GM19438 (cell line): ENCODE measurements around the gene FARP1.
A peak's percentile ranks its signal among the peaks of the same experiment; 100 is the strongest.
"Not testable (repeated sequence)": the region's sequence is repeated elsewhere in the genome, so short reads cannot be mapped to it uniquely, and the experiment has no call there.

Source experiments
- ATAC-seq: cut with Tn5 transposase; IDR thresholded peaks from one replicate; pipeline ENCODE4 v1.9.1; 2021; ENCODE audit warnings: low read depth; ENCODE audit not compliant: unreplicated experiment

FARP1 gene

DNA sequence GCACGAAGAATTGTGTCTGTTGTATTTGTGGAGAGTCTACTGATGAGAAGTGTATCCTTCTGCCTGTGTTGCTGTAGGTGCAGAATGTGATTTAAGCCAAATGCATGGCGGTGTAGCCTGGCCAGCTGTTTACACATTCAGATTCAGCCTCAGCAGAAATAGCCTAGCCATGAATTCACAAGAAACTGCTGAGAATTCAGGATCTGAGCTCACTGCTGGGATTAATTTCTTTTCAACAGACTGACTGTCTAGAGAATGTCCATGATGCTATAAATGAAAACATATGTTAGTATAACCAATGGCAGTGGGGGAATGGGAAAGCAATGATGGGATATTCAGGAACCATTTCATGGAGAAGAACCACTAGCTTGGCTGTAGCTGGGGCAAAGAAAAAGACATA, 111.6 kb downstream of the FARP1 start:
- ATAC-seq: no peak

DNA sequence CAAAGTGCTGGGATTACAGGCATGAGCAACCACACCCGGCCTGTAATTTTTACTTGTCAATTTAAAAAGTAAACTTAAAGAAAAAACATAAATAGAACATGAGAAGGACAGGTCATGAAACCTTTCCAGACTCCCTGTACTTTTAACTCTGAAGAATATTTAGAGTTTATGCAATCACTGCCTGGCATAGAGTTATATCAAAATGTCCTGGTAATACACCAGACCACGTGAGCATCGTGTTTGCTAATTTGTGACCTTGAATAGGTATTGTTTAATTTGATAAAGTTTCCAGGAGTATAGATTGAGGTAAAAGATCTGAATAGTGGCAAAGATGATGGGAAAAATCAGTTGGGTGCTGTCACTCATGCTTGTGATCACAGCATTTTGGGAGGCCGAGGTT, 115.3 kb downstream of the FARP1 start:
- ATAC-seq: no peak

DNA sequence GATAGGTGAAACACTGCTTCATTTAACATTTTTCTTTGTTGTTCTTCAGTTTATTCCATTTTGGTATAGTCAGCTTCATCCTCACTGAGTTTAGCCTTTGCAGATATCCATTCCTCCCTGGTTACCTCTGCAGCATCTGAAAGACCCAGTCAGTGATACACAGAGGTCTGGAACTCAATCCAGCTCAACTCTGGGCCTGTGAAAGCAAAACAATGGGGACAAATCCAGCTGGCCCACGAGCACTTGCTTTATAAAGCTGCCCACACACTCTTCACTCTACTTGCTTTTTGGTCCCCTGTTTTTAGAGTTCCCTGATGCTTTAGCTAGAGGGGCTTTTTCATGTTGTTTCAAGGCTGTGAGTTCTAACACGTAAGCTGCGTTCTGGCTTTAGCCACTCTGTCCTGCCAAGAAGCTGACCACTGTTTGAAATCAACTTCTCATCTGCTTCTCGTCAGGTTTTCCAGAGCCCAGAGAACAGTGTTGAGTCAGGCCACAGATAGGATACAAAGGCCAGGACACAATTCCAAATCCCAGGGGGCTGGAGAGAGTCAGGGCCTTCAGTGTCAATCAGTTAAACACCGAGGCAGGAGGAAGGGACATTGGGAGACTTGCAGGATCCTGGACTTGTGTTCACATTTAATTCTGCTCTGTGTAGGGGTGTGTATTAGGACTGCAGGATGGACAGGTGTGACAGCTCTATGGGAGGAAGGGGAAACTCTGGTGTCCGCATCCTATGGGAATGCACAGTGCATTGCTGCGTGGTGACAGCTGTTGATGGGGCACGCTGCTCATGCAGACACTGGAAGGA, 117.7 kb downstream of the FARP1 start:
- ATAC-seq: no peak

DNA sequence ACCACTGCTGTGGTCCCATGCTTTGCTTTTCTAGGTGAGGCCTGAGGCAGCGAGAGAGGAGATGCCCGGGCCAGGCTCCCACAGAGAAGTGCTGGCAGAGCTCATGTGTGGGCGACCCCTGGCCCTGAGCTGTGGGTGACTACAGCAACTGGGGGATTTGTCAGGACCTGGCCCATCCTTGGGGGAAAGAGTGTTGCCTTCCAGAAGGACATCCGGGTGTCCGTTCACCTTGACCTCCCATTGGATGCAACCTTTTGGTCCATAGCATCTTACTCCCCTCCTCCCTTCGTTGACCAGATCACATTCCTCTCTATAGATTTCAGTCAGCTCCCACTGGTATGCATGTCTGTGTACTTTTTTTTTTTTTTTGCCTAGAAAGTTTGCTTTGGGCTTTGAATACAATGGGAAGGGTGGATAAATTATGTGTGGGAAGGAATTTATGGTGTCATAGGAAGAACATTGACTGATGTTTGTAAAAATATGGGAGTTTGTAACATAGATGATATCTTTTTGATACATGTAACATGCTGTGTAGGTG, 118.3 kb downstream of the FARP1 start:
- no peak for ATAC-seq

DNA sequence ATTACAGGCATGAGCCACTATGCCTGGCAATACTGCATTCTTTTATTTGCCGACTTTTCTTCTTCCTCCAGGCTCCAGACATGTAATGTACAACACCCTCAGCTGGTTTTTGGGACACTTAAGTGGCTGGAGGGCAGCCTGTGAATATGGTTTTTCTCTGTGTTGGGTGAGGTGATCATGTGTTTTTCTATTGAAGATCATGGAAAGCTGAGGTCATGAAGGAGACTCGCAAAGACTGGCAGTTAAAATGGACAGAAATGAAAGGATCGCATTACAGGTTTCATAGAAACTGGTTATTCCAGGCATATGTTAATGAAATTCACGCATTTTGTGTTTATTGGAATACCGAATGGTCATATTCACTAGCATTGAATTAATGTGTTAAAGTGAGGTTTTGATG, 119.4 kb downstream of the FARP1 start:
- ATAC-seq: no peak

DNA sequence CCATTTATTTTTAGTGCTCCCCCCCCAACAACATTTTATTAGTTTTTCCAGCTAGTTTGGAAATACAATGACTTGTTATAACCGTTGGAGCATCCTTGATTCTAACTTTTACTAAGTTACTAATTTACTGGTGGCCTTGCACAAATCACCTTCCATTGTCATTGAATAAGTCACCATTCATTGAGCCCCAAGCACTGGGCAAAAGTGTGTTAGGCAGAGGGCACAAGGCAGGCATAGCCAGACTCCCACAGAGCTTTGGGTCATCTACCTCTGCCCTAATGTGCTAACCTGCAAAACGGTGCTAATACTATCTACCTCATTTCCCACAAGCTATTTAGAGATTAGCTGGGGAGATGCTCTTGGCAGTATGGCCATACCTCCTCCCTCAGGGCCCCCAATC, 120.9 kb downstream of the FARP1 start:
- no peak for ATAC-seq

DNA sequence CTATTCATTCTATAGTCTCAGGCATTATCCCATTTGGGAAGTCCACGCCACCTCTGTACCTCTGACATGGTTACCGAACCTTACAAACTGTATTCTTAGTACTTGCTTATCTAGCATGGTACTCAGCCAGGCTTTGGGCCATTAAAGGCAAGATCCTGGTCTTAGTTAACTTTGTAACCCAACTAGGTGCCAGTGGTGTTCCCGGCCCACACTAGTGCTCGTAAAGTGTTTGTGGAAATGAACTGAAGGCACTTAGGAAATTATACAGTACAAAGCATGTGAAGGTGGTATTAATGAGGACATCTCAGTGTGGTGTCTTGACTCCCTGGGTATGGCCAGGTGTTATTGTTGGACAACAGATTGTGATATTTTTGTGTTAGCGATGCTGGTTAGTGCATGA, 122.0 kb downstream of the FARP1 start:
- ATAC-seq: no peak

DNA sequence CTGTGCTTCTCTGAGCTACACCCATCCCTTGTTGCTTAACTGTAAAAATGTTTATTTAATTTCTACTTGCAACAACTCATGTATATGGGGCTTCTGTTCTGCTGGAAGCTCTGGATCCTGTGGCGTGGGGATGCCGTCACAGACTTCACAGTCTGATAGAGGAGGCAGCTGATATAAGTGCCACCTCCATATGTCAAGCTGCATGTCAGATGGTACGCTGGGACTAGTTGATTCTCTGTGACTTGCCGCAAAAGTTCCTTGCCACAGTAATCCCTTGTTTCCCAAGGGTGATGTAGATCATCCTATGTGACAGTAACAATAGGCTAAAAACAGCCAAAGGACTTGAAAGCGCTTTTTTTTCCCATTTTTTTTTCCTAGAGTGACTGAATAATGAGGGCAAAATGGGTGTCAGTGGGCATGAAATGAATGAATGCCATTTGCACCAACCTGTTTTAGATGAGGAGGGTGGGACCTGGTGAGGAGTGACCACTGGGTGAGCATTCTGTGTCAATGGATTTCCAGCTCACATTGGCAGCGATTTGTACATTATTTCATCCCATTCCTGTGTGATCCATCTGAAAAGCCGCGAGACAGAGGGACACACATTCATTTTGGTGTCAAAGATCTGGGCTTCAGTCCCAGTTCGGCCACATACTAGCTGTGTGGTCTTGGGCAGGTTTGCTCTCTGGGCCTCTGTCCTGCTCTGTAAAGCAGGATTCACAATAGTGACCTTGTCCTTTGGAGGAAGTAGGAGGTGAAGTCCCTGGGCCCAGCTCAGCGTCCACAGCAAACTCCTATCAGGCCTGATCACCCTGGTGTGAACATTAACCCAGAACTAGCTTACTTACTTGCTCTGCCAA, 123.0 kb downstream of the FARP1 start:
- ATAC-seq: no peak

DNA sequence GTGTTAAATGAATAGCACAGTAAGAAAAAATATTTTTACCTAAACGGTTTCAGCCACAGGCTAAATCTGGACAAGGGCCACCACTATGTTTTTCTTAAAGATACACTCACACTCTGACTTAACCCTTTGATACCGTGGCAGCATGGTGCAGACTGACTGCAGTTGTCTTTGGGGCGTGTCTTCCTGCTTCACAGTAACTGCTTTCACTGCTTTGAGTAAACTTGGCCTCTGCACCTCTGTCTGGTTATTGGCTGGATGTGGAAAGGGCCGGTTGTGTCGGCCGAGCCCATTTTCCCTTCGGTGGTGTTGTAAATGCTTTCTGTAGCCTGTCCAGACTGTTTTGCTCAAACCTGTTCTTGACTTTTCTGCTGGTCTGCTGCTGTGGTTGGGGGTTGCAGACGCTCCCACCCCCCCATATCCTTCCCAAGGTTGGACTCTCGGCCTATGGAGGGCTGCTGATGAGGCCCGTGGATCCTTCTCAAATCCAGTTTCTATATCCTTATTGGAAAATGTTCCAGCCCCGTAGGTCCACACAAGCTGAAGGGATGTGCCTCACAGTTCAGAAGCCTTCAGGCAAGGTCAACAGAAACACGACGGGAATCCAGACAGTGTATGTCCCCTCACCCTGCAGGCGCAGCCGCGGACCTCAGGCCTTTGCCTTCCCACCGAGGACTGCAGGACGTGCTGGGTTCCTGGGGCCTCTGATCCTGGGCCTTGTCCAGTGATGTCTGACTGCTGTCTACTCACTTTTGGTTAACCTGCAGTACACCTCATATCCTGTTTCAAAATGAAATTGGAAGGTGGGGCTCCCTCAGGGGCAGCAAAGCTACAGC, 124.4 kb downstream of the FARP1 start:
- peak; percentile 65 for ATAC-seq

DNA sequence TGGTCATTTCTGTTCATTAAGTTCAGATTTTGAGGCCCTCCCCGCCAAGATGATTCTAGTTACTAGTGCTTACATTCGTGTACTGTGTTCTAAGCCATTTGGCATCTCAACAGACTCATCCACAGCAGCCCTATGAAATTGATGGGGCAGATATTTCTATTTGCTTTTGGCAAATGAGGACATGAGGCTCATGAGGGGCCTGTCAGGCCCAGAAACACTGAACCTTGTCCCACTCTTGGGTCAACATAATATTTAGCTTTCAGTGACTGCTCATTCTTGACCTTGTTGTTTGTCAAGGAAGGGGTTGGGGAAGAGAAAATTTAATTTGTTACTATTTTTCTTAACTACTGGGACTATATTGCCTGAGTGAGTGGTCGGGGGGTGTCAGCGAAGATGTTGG, 126.5 kb downstream of the FARP1 start:
- ATAC-seq: no peak

DNA sequence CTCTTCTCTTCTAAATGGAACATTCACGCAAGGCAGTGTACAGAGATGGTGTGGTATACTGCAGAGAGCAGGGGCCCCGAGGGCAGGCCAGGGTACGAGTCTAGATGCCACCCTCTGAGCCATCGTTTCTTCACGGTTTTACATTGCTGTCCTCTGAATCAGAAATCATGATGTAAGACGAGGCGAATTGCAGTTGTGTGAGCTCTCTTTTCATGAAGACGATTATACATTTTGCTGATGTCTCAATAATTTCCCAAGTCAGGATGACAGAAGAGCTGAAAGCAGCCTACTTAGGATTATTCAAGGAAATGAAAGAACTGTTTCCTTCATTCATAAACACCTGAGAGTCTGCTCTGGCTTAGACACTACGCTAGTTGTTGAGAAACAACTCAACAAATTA, 127.9 kb downstream of the FARP1 start:
- ATAC-seq: no peak

DNA sequence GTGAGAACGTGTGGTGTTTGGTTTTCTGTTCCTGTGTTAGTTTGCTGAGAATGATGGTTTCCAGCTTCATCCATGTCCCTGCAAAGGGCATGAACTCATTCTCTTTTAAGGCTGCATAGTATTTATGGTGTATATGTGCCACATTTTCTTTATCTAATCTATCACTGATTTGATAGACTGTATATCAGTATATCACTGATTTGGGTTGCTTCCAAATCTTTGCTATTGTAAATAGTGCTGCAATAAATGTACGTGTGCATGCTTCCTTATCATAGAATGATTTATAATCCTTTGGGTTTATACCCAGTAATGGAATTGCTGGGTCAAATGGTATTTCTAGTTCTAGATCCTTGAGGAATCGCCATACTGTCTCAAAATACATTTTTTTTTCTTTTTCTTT, 128.8 kb downstream of the FARP1 start:
- not testable (repeated sequence) for ATAC-seq

DNA sequence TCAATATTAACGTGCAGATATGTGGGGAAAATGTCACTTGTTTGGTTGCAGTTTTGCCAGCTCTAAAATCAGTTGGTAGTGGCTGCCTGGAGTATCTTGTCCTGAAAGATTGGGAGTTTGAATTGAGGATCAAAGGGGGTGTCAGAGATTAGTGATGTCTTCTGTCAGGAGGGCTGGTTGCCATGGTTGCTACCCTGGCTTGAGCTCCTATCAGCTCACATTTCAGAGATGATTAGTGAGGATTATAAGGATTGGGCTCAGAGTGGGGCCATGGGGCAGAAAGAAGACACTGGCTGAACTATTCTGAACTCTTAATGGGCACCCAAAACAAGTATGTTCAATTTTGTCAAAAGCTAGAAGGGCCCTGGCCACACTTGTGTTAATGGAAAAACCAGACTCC, 129.7 kb downstream of the FARP1 start:
- no peak for ATAC-seq

DNA sequence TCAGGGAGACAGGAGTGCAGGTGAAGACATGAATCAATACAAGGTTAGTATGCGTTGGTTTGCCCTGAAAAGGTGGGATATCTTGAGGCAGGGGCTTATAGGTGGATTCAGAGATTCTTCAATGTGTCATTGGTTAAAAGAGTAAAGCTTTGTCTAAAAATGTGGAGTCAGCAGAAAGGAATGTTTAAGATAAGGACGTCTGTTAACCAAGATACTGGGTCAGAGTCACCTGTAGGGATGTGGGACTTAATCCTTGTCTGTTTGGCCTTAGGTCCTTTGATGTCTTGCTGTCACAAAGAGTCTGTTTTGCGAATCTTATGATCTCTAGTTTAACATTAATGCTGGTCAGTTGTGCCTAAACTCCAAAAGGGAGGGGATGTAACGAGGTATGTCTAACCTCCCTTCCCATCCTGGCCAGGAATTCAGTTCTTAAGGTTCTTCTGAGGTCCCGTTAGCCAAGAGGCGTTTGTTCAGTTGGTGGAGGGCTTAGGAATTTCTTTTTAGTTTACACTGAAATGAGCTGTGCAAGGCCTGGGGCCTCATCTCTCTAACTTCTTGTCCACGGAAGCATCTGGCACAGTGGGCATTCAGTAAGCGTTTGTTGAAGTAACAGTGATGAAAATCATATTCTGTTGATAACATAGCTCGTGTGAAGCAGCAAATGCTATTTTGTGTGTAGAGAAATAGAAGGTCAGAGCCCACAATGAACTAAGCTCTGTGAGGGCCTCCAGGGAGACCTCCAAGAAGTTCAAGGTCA, 130.4 kb downstream of the FARP1 start:
- no peak for ATAC-seq

DNA sequence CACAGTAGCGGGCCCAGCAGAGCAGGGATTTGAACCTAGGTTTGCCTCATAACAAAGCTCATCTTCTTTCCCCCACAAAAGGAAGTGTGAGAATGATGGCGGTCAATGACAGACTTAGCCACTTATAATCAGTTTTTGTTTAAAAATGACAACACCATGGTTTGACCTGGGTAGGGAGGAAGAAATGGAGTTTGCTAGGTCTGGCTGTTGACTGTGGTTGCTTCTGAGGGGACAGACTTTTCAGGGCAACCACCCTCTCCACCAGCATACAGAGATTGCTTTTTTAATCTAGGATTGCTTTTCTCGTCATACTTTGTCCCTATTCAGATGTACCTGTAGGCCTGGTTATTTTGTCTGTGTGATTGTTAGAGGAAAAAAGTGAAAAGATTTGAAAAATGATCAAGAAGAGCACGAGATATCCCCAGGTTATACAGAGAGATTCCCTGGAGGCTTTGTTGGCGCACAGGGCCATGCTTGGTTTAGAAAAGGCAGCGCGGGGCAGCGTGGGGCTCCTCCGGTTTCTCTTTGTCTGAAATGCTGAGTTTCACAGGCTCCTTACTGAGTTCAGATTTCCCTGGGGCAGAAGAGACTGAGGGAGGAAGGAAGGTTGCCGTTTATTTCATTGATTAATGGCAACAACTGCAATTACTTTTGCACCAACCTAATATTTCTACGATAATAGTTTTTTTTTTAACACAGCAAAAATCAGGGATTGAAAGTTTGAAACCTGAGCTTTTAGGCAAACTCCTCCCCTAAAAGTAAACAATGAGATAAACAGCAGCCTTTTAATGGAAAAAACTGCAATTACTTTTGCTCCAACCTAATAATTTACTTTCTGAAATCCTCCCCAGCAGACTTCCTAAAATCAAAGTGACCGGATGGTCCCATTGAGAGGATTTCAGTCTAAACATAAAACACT, 131.2 kb downstream of the FARP1 start:
- no peak for ATAC-seq

DNA sequence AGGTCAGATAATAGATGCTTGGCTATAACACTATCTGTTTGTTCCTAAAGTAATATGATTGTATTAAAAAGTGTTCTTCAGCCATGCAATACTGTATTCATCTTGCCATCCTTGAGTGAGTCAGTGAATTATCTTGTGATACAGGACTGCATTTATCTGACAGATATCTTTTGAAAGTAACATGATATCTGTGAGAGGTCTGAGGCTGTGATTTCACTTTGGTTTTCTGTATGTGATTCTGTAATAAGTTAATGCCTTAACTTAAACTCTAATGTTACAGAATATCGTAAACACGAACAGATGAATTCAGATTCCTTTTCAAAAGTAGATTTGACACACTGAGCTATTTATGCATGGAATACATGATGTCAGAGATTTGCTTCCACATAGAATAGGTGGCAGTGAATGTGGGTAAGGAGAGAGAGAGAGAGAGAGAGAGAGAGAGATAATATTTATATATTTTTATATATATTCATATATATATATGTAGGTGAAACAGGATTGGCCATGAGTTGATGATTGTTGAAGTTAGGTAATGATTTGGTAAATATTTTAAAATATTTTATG, 132.1 kb downstream of the FARP1 start:
- no peak for ATAC-seq

DNA sequence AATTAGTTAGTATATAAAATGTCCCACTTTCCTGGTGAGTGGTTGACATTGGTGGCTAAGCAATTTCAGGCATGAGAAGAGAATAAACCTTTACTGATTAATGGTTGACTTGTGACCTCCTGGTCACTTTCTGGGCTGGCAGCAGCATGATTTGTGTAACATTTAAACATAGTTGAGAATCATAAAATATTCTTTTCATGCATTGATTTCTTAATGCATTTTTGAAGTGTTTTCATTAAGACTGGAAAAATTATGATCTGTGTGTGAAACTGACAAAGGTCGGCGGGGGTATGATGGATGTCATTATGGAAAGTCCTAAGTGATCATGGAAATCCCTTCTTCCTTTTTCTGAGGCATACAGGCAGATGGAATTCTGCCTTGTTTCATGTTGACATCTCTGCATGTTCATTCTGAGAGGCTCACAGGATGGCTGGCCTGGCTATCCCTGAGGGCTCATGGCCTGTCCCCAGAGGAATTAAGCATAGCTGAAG, 132.8 kb downstream of the FARP1 start:
- ATAC-seq: no peak

DNA sequence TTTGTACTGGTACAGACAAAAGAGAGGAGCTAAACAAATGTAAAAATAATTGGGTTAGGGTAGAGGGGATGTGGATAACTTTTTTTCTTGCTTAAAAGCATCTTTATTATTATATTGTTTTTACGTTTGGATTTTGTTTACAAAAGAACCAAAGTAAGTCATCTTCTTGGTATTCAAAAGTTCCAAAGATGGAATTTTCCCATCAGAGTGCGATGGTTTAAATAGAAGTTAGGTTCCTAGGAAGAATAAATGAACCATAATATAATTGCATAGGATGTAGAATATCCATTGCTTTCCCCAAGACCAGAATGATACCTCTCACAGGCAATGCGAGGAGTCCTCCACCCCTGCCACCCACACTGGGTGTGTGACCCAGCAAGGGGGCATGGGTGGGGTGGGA, 133.6 kb downstream of the FARP1 start:
- no peak for ATAC-seq
